ENCODE measurements around the gene NRXN3. TPM values are rescaled to one million over a fixed set of nuclear protein-coding genes. Genes with fewer than 3 reads are reported as not detected.
"Not testable (repeated sequence)": the region's sequence is repeated elsewhere in the genome, so short reads cannot be mapped to it uniquely, and the experiment has no call there.

The NRXN3 gene
- total and polyA plus RNA-seq, 2 experiments from 2014 or later, result 1.0 to 1.8 TPM

DNA sequence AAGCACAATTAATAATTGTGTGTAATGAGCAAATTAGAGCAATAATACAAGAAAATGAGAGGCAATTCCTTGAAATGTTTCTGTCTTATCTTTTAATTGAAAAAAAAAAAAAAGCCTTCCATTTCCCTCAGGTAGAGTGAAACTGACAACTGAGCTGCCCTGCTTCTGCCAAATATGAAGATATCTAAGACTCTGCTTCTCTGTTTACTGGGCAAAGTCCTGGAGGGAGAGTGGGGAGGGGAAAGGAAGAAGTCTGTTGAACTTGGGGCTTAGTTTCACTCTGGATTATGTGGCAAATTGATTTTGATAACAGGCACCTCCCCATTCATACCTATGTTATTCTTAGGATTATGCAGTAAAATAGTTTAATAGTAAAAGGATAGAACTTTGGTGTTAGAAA lies 364.9 kb downstream of the NRXN3 start:
- Histone ChIP-seq H3K9me2 (ENCODE audit: insufficient read depth) (no peaks in the 10 kb centered on the region), H3F3A (replicated peaks; ENCODE audit: low read depth) (no peaks in the 10 kb centered on the region), H3K36me3 (ENCODE audit: insufficient read depth) (no peaks in the 10 kb centered on the region), H3K4me2 (no peak overlapping the region), H3K27me3 (ENCODE audit: insufficient read depth) (no peaks in the 10 kb centered on the region), H3K27ac (ENCODE audit: low read depth) (no peak overlapping the region), H3K4me1 (ENCODE audit: insufficient read depth) (no peaks in the 10 kb centered on the region), H2AFZ (no peak overlapping the region), H3K4me3 (no peak overlapping the region), H3K79me2 (replicated peaks; ENCODE audit: insufficient read depth) (no peaks in the 10 kb centered on the region), H4K20me1 (replicated peaks; ENCODE audit: insufficient read depth) (no peaks in the 10 kb centered on the region)
- H3K27me3 Mint-ChIP-seq (ENCODE audit: insufficient read depth, low read depth, poor library complexity), result no peaks in the 10 kb centered on the region
- DNase-seq (ENCODE audit: low spot score), result no peak
- H3K4me3 Mint-ChIP-seq, result no peak overlapping the region
- H3K4me1 Mint-ChIP-seq, result no peaks in the 10 kb centered on the region
- H3K9me3 Mint-ChIP-seq, result peaks cover 3% of the 10 kb centered on the region; the same call in 1 of the 3 replicates
- H3K27ac Mint-ChIP-seq, result no peak overlapping the region
- ATAC-seq, result no peak
- no peaks in the 10 kb centered on the region for H3K36me3 Mint-ChIP-seq (ENCODE audit: low read depth)
- no peak for TF ChIP-seq JUNB (IDR thresholded peaks at IDR 0.05; ENCODE audit: unreplicated experiment)
- no peak for TF ChIP-seq STAT1 (IDR thresholded peaks at IDR 0.05; ENCODE audit: unreplicated experiment)
- no peak for TF ChIP-seq EZH2 (IDR thresholded peaks at IDR 0.05; ENCODE audit: low read depth, unreplicated experiment)
- TF ChIP-seq, protein P1, sequence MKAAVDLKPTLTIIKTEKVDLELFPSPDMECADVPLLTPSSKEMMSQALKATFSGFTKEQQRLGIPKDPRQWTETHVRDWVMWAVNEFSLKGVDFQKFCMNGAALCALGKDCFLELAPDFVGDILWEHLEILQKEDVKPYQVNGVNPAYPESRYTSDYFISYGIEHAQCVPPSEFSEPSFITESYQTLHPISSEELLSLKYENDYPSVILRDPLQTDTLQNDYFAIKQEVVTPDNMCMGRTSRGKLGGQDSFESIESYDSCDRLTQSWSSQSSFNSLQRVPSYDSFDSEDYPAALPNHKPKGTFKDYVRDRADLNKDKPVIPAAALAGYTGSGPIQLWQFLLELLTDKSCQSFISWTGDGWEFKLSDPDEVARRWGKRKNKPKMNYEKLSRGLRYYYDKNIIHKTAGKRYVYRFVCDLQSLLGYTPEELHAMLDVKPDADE (IDR thresholded peaks at IDR 0.05), result no peak
- no peak for TF ChIP-seq EZH2phosphoT487 (IDR thresholded peaks at IDR 0.05; ENCODE audit: unreplicated experiment)
- TF ChIP-seq CREB1 (CRISPR knock-in tag; IDR thresholded peaks at IDR 0.05; ENCODE audit: low read depth), result no peak
- no peak for TF ChIP-seq NANOG (IDR thresholded peaks at IDR 0.05; ENCODE audit: borderline replicate concordance)
- no peak for TF ChIP-seq POLR2AphosphoS5 (IDR thresholded peaks at IDR 0.05; ENCODE audit: low read depth)
- TF ChIP-seq, protein P2, sequence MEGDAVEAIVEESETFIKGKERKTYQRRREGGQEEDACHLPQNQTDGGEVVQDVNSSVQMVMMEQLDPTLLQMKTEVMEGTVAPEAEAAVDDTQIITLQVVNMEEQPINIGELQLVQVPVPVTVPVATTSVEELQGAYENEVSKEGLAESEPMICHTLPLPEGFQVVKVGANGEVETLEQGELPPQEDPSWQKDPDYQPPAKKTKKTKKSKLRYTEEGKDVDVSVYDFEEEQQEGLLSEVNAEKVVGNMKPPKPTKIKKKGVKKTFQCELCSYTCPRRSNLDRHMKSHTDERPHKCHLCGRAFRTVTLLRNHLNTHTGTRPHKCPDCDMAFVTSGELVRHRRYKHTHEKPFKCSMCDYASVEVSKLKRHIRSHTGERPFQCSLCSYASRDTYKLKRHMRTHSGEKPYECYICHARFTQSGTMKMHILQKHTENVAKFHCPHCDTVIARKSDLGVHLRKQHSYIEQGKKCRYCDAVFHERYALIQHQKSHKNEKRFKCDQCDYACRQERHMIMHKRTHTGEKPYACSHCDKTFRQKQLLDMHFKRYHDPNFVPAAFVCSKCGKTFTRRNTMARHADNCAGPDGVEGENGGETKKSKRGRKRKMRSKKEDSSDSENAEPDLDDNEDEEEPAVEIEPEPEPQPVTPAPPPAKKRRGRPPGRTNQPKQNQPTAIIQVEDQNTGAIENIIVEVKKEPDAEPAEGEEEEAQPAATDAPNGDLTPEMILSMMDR (conservative IDR thresholded peaks at IDR 0.05; ENCODE audit: low read depth in 2 of 2), result no peak
- no peak for TF ChIP-seq ZNF114 (CRISPR knock-in tag; IDR thresholded peaks at IDR 0.05)
- TF ChIP-seq, protein P3, sequence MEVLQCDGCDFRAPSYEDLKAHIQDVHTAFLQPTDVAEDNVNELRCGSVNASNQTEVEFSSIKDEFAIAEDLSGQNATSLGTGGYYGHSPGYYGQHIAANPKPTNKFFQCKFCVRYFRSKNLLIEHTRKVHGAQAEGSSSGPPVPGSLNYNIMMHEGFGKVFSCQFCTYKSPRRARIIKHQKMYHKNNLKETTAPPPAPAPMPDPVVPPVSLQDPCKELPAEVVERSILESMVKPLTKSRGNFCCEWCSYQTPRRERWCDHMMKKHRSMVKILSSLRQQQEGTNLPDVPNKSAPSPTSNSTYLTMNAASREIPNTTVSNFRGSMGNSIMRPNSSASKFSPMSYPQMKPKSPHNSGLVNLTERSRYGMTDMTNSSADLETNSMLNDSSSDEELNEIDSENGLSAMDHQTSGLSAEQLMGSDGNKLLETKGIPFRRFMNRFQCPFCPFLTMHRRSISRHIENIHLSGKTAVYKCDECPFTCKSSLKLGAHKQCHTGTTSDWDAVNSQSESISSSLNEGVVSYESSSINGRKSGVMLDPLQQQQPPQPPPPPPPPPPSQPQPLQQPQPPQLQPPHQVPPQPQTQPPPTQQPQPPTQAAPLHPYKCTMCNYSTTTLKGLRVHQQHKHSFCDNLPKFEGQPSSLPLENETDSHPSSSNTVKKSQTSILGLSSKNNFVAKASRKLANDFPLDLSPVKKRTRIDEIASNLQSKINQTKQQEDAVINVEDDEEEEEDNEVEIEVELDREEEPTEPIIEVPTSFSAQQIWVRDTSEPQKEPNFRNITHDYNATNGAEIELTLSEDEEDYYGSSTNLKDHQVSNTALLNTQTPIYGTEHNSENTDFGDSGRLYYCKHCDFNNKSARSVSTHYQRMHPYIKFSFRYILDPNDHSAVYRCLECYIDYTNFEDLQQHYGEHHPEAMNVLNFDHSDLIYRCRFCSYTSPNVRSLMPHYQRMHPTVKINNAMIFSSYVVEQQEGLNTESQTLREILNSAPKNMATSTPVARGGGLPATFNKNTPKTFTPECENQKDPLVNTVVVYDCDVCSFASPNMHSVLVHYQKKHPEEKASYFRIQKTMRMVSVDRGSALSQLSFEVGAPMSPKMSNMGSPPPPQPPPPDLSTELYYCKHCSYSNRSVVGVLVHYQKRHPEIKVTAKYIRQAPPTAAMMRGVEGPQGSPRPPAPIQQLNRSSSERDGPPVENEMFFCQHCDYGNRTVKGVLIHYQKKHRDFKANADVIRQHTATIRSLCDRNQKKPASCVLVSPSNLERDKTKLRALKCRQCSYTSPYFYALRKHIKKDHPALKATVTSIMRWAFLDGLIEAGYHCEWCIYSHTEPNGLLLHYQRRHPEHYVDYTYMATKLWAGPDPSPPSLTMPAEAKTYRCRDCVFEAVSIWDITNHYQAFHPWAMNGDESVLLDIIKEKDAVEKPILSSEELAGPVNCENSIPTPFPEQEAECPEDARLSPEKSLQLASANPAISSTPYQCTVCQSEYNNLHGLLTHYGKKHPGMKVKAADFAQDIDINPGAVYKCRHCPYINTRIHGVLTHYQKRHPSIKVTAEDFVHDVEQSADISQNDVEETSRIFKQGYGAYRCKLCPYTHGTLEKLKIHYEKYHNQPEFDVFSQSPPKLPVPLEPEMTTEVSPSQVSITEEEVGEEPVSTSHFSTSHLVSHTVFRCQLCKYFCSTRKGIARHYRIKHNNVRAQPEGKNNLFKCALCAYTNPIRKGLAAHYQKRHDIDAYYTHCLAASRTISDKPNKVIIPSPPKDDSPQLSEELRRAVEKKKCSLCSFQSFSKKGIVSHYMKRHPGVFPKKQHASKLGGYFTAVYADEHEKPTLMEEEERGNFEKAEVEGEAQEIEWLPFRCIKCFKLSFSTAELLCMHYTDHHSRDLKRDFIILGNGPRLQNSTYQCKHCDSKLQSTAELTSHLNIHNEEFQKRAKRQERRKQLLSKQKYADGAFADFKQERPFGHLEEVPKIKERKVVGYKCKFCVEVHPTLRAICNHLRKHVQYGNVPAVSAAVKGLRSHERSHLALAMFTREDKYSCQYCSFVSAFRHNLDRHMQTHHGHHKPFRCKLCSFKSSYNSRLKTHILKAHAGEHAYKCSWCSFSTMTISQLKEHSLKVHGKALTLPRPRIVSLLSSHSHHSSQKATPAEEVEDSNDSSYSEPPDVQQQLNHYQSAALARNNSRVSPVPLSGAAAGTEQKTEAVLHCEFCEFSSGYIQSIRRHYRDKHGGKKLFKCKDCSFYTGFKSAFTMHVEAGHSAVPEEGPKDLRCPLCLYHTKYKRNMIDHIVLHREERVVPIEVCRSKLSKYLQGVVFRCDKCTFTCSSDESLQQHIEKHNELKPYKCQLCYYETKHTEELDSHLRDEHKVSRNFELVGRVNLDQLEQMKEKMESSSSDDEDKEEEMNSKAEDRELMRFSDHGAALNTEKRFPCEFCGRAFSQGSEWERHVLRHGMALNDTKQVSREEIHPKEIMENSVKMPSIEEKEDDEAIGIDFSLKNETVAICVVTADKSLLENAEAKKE (CRISPR knock-in tag; IDR thresholded peaks at IDR 0.05), result no peak

DNA sequence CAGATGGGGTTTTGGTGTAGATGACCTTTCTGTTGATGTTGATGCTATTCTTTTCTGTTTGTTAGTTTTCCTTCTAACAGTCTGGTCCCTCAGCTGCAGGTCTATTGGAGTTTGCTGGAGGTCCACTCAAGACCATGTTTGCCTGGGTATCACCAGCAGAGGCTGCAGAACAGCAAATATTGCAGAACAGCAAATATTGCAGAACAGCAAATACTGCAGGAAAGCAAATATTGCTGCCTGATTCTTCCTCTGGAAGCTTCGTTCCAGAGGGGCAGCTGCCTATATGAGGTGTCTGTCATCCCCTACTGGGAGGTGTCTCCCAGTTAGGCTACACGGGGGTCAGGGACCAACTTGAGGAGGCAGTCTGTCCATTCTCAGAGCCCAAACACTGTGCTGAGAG lies 371.6 kb downstream of the NRXN3 start:
- DNase-seq (ENCODE audit: low spot score); H3K27ac Mint-ChIP-seq; H3K4me1 ChIP-seq (ENCODE audit: insufficient read depth); H4K20me1 ChIP-seq (replicated peaks; ENCODE audit: insufficient read depth); H3K4me1 Mint-ChIP-seq; H3K79me2 ChIP-seq (replicated peaks; ENCODE audit: insufficient read depth); H3K27me3 ChIP-seq (ENCODE audit: insufficient read depth); H2AFZ ChIP-seq; H3K9me2 ChIP-seq (ENCODE audit: insufficient read depth); H3K36me3 Mint-ChIP-seq (ENCODE audit: low read depth); ATAC-seq; H3F3A ChIP-seq (replicated peaks; ENCODE audit: low read depth); H3K36me3 ChIP-seq (ENCODE audit: insufficient read depth); H3K4me2 ChIP-seq; H3K4me3 ChIP-seq; H3K27me3 Mint-ChIP-seq (ENCODE audit: insufficient read depth, low read depth, poor library complexity); H3K4me3 Mint-ChIP-seq; H3K9me3 Mint-ChIP-seq; H3K27ac ChIP-seq (ENCODE audit: low read depth): not testable (repeated sequence)

Measured in GM23338 (cell line).